Lower leg skin (tissue), 4 donors: ENCODE data around the gene CGB8. TPM values are rescaled to one million over a fixed set of nuclear protein-coding genes. Genes with fewer than 3 reads are reported as not detected.

Source experiments
- DNase-seq, 2 donors: peaks; one replicate each; pipeline ENCODE4 v3.0.0-alpha.2; 2019; ENCODE audit warnings: low spot score in 2 of 2
- H3K4me3 ChIP-seq: fragments of 200-600 bp; sonication (generic); 2 replicates; pipeline ENCODE4 v1.5.1; 2017; ENCODE audit warnings: mild to moderate bottlenecking, low read depth; ENCODE audit not compliant: poor library complexity, severe bottlenecking
- CTCF ChIP-seq, 3 donors: fragments of 450-650 bp; IDR thresholded peaks; one replicate each; pipeline ENCODE4 v1.5.1; 2016; ENCODE audit warnings: antibody characterized with exemption in 3 of 3, mild to moderate bottlenecking in 3 of 3, moderate library complexity in 2 of 3
- POLR2A ChIP-seq, 2 donors: fragments of 450-650 bp; IDR thresholded peaks; one replicate each; pipeline ENCODE4 v1.6.1; 2016 to 2017; ENCODE audit warnings: antibody characterized with exemption in 2 of 2, mild to moderate bottlenecking in 1 of 2, moderate library complexity in 1 of 2
- WGBS, 2 donors: methylation state at CpG; one replicate each; pipeline ENCODE4 v1.1.5; 2018; 5-methylcytosine and 5-hydroxymethylcytosine counted together
- intact Hi-C: fragments of 100-400 bp; cut with DNase I; formaldehyde crosslinking; loops from one replicate; pipeline ENCODE4 v1.15.0; 2023; ENCODE audit warnings: low total_unique reads
- total RNA-seq, 4 donors: library from RNA; depleted of rRNA; stranded (reverse); fragments of >200 nt; gene quantifications; one replicate each; pipeline ENCODE4 v1.1.0, GENCODE V29; 2016

The CGB8 gene
- total RNA-seq, 4 donors from 2014 or later = not detected

DNA sequence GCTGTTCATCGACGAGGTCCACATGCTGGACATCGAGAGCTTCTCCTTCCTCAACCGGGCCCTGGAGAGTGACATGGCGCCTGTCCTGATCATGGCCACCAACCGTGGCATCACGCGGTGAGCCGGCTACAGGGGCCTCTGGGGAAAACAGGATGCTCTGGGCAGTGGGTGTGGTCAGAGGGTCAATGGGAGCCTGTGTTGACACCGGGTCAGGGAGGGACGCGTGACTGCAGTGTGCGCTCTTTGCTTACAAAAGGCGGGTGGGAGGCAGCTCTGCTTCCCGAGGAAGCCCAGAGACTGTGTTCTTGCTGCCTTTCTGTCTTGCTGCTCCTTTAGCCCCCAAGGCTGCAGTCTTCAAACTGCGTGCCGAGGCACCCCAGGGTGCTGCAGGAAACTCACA lies 37.7 kb downstream of the CGB8 start:
- TF ChIP-seq CTCF (IDR thresholded peaks at IDR 0.05) = no peak
- no peak for DNase-seq
- H3K4me3 ChIP-seq = no peak overlapping the region
- 84 to 97% methylated on average over 11 to 13 of the region's 17 CpGs for WGBS, 2 donors
- intact Hi-C loops = no loop called here

DNA sequence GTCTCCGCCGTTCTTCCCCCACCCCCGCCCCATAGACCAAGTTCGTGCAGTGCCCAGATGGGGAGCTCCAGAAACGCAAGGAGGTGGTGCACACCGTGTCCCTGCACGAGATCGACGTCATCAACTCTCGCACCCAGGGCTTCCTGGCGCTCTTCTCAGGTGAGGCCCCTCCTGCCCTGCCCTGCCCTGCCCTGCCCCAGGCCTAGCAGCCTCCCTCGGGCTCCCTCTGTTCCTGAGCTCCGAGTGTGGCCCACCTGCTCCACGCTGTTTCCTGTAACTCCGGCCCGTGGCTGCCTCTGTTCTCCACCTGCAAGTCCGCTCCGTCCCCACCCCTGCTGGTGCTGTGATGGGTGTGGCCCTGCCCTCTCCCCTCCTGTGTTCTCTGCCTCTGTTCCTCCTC lies 38.5 kb downstream of the CGB8 start:
- intact Hi-C loops = no loop called here
- TF ChIP-seq CTCF (IDR thresholded peaks at IDR 0.05) (no peak), POLR2A (IDR thresholded peaks at IDR 0.05) (no peak)
- 93 to 94% methylated on average over 14 to 18 of the region's 18 CpGs for WGBS, 2 donors
- H3K4me3 ChIP-seq = no peak overlapping the region
- DNase-seq = no peak

GRCh38 chr19:49009828-49010227 lies 39.1 kb downstream of the CGB8 start:
- 91 to 96% methylated on average over 5 to 17 of the region's 18 CpGs for WGBS, 2 donors
- H3K4me3 ChIP-seq = no peak overlapping the region
- TF ChIP-seq CTCF (IDR thresholded peaks at IDR 0.05) (no peak), POLR2A (IDR thresholded peaks at IDR 0.05) (no peak)
- DNase-seq = no peak
- intact Hi-C loops = no loop called here

GRCh38 chr19:49006905-49007304 lies 42.0 kb downstream of the CGB8 start:
- intact Hi-C loops = no loop called here

DNA sequence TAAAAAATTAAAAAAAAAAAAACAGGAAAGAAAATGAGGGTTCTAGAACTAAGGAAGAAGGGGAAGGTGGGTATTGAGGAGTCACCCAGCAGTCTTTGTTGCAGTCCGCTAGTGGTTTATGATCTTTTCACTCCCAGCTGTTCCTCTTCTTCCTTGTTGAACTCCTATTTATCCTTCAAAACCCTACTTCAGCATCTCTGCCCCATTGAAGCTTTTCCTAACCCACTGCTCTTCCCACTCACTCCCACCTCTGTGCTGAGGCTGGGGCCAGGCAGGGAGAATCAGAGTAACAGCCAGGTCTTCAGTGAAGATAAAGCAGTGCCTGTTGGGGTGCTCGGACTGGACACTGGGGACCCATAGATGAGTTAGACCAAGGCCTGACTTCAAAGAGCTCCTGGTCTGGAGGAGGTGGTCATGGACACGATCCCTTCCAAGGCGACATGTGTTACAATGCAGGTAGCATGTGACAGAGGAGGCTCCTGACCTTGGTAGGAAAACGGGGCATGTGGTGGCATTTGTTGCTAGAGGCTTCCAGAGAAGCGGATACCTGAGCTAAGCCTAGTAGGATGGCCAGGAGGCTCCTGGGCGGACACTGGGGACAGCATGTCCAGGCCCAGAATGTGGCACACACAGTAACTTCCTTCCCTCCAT lies 43.8 kb downstream of the CGB8 start:
- WGBS, 2 donors = 91 to 93% methylated on average over 7 of the region's 7 CpGs
- no peak overlapping the region for H3K4me3 ChIP-seq
- intact Hi-C loops = no loop called here
- no peak for TF ChIP-seq POLR2A (IDR thresholded peaks at IDR 0.05)
- no peak for TF ChIP-seq CTCF (IDR thresholded peaks at IDR 0.05)
- no peak for DNase-seq

More at GRCh38 chr19:49006905-49007304, 42.0 kb downstream of the CGB8 start:
- whole genome bisulfite sequencing, 2 donors = 95% methylated on average over 18 to 22 of the region's 22 CpGs
- DNase-seq = no peak
- TF ChIP-seq POLR2A (IDR thresholded peaks at IDR 0.05) (no peak), CTCF (IDR thresholded peaks at IDR 0.05) (no peak)
- H3K4me3 ChIP-seq = no peak overlapping the region

- intact Hi-C loops = no loop called here
- no peak overlapping the region for H3K4me3 ChIP-seq
- no peak for DNase-seq
- WGBS, 2 donors = 98% methylated on average over 15 of the region's 15 CpGs
- TF ChIP-seq POLR2A (IDR thresholded peaks at IDR 0.05) (no peak), CTCF (IDR thresholded peaks at IDR 0.05) (no peak)
These were observed 44.8 kb downstream of the CGB8 start for GRCh38 chr19:49004133-49004532.
